Measurements from ENCODE around the gene CTSE.

The CTSE gene

GRCh38 chr1:206030714-206031113 lies 7.0 kb upstream of the CTSE start:
- no peak overlapping the region for H3K4me3 ChIP-seq (ENCODE audit: low read length)
- no peak for TF ChIP-seq ZNF274 (IDR thresholded peaks at IDR 0.05; ENCODE audit: low read depth, low read length)

- no peak for TF ChIP-seq ZNF274 (IDR thresholded peaks at IDR 0.05; ENCODE audit: low read depth, low read length)
Observed at GRCh38 chr1:206030191-206030590, 6.5 kb upstream of the CTSE start.

GRCh38 chr1:206029484-206029883 lies 5.8 kb upstream of the CTSE start:
- H3K4me3 ChIP-seq (ENCODE audit: low read length): no peak overlapping the region
- TF ChIP-seq ZNF274 (IDR thresholded peaks at IDR 0.05; ENCODE audit: low read depth, low read length): no peak

More at GRCh38 chr1:206030191-206030590, 6.5 kb upstream of the CTSE start:
- no peak overlapping the region for H3K4me3 ChIP-seq (ENCODE audit: low read length)

- TF ChIP-seq ZNF274 (IDR thresholded peaks at IDR 0.05; ENCODE audit: low read depth, low read length): no peak
- H3K4me3 ChIP-seq (ENCODE audit: low read length): no peak overlapping the region
Observed at GRCh38 chr1:206025283-206025820, 1.7 kb upstream of the CTSE start.

GRCh38 chr1:206022766-206023165 lies 929 bp downstream of the CTSE start:
- no peak for TF ChIP-seq ZNF274 (IDR thresholded peaks at IDR 0.05; ENCODE audit: low read depth, low read length)
- no peak overlapping the region for H3K4me3 ChIP-seq (ENCODE audit: low read length)

GRCh38 chr1:206021626-206022365 lies 1.9 kb downstream of the CTSE start:
- TF ChIP-seq ZNF274 (IDR thresholded peaks at IDR 0.05; ENCODE audit: low read depth, low read length): no peak
- H3K4me3 ChIP-seq (ENCODE audit: low read length): no peak overlapping the region

- no peak for TF ChIP-seq ZNF274 (IDR thresholded peaks at IDR 0.05; ENCODE audit: low read depth, low read length)
- no peak overlapping the region for H3K4me3 ChIP-seq (ENCODE audit: low read length)
Observed at GRCh38 chr1:206021008-206021625, 2.6 kb downstream of the CTSE start.

- TF ChIP-seq ZNF274 (IDR thresholded peaks at IDR 0.05; ENCODE audit: low read depth, low read length): no peak
- H3K4me3 ChIP-seq (ENCODE audit: low read length): no peak overlapping the region
Observed at GRCh38 chr1:206020393-206021007, 3.2 kb downstream of the CTSE start.

- no peak overlapping the region for H3K4me3 ChIP-seq (ENCODE audit: low read length)
- TF ChIP-seq ZNF274 (IDR thresholded peaks at IDR 0.05; ENCODE audit: low read depth, low read length): no peak
Observed at GRCh38 chr1:206015071-206015470, 8.6 kb downstream of the CTSE start.

- no peak for TF ChIP-seq ZNF274 (IDR thresholded peaks at IDR 0.05; ENCODE audit: low read depth, low read length)
- H3K4me3 ChIP-seq (ENCODE audit: low read length): no peak overlapping the region
Observed at GRCh38 chr1:206014601-206015000, 9.1 kb downstream of the CTSE start.

GRCh38 chr1:206013026-206013795 lies 10.5 kb downstream of the CTSE start:
- no peak overlapping the region for H3K4me3 ChIP-seq (ENCODE audit: low read length)
- TF ChIP-seq ZNF274 (IDR thresholded peaks at IDR 0.05; ENCODE audit: low read depth, low read length): no peak

- no peak for TF ChIP-seq ZNF274 (IDR thresholded peaks at IDR 0.05; ENCODE audit: low read depth, low read length)
- no peak overlapping the region for H3K4me3 ChIP-seq (ENCODE audit: low read length)
Observed at GRCh38 chr1:206012086-206012859, 11.4 kb downstream of the CTSE start.

GRCh38 chr1:206011057-206011456 lies 12.6 kb downstream of the CTSE start:
- H3K4me3 ChIP-seq (ENCODE audit: low read length): no peak overlapping the region
- TF ChIP-seq ZNF274 (IDR thresholded peaks at IDR 0.05; ENCODE audit: low read depth, low read length): no peak

All from GM08714 (cell line).